BE2C (cell line): ENCODE data around the gene CDKN2B-AS1.
A peak's percentile ranks its signal among the peaks of the same experiment; 100 is the strongest.

Experiments used
- DNase-seq: peaks from one replicate; pipeline ENCODE4 v3.0.0-alpha.2; 2020
- H3K27me3 ChIP-seq: fragments of 250-450 bp; sonication (Bioruptor Pico); 2 replicates; pipeline ENCODE4 v1.5.1; 2020; ENCODE audit warnings: mild to moderate bottlenecking
- H3K36me3 ChIP-seq: fragments of 250-450 bp; sonication (Bioruptor Pico); 2 replicates; pipeline ENCODE4 v1.5.1; 2020; ENCODE audit warnings: mild to moderate bottlenecking
- H3K4me1 ChIP-seq: fragments of 250-450 bp; sonication (Bioruptor Pico); 2 replicates; pipeline ENCODE4 v1.5.1; 2020
- H3K4me3 ChIP-seq: 2 replicates; pipeline ENCODE4 v1.5.1; 2011; ENCODE audit warnings: low read depth, low read length
- H3K9me3 ChIP-seq: fragments of 250-450 bp; sonication (Bioruptor Pico); 2 replicates; pipeline ENCODE4 v1.5.1; 2020
- TF ChIP-seq, protein P1 (sequence below): IDR thresholded peaks from 2 replicates; pipeline ENCODE4 v1.5.1; 2012; ENCODE audit warnings: mild to moderate bottlenecking, low read depth, low read length

The CDKN2B-AS1 gene

GRCh38 chr9:22036866-22037626, 42.5 kb downstream of the CDKN2B-AS1 start:
- TF ChIP-seq, protein P1, sequence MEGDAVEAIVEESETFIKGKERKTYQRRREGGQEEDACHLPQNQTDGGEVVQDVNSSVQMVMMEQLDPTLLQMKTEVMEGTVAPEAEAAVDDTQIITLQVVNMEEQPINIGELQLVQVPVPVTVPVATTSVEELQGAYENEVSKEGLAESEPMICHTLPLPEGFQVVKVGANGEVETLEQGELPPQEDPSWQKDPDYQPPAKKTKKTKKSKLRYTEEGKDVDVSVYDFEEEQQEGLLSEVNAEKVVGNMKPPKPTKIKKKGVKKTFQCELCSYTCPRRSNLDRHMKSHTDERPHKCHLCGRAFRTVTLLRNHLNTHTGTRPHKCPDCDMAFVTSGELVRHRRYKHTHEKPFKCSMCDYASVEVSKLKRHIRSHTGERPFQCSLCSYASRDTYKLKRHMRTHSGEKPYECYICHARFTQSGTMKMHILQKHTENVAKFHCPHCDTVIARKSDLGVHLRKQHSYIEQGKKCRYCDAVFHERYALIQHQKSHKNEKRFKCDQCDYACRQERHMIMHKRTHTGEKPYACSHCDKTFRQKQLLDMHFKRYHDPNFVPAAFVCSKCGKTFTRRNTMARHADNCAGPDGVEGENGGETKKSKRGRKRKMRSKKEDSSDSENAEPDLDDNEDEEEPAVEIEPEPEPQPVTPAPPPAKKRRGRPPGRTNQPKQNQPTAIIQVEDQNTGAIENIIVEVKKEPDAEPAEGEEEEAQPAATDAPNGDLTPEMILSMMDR = no peak
- Histone ChIP-seq H3K4me1 (no peaks in the 10 kb centered on the region), H3K36me3 (no peaks in the 10 kb centered on the region), H3K27me3 (no peaks in the 10 kb centered on the region), H3K4me3 (no peak overlapping the region), H3K9me3 (no peaks in the 10 kb centered on the region)
- DNase-seq = no peak

GRCh38 chr9:22037954-22038690, 43.5 kb downstream of the CDKN2B-AS1 start:
- TF ChIP-seq, protein P1 = peak; percentile 56
- no peaks in the 10 kb centered on the region for H3K27me3 ChIP-seq
- H3K4me3 ChIP-seq = no peak overlapping the region
- no peaks in the 10 kb centered on the region for H3K36me3 ChIP-seq
- DNase-seq = no peak
- no peaks in the 10 kb centered on the region for H3K9me3 ChIP-seq
- no peaks in the 10 kb centered on the region for H3K4me1 ChIP-seq

- no peak for DNase-seq
- Histone ChIP-seq H3K4me3 (no peak overlapping the region), H3K9me3 (no peaks in the 10 kb centered on the region), H3K36me3 (no peaks in the 10 kb centered on the region), H3K4me1 (no peaks in the 10 kb centered on the region), H3K27me3 (no peaks in the 10 kb centered on the region)
- TF ChIP-seq, protein P1 = no peak
Measured at GRCh38 chr9:22039258-22039657, 44.7 kb downstream of the CDKN2B-AS1 start.

DNA sequence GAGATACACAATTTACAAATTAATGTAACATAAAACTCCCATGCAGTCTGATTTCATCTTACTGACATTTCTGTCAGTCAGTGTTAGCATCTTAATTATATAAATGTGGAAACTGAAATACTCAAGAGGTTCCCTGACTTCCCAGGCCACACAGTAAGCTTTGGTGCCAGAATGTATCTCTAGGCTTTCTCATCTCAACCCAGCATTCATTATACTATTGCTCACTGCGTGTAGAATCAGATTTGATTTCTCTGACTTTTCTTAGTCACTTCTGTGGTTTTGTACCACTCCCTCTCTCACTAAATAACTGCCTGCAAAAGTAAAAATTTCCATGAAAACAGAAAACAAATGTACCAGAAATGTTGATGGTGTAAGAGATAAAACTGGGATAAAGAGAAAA, 46.2 kb downstream of the CDKN2B-AS1 start:
- Histone ChIP-seq H3K4me3 (no peak overlapping the region), H3K36me3 (no peaks in the 10 kb centered on the region), H3K9me3 (no peaks in the 10 kb centered on the region), H3K27me3 (no peaks in the 10 kb centered on the region), H3K4me1 (no peaks in the 10 kb centered on the region)
- TF ChIP-seq, protein P1 = no peak
- no peak for DNase-seq

DNA sequence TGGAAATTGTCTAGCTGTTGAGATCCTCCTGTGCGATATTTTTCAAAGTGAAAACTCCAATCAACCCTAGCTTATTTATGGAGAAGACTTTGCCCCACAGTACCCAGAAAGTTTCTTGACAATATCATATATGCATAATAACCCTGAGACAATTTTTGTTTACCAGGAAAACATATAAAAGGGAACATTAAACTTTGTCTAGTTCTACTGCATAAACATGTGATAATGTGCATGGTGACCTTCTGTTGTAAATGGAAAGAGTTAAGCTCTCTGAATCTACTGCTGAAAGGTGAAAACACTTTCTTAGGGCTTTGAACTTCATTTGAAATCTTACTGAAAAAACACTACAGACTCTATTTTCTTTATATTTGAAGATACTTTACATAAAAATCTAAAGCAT, 46.8 kb downstream of the CDKN2B-AS1 start:
- no peaks in the 10 kb centered on the region for H3K4me1 ChIP-seq
- H3K36me3 ChIP-seq = no peaks in the 10 kb centered on the region
- no peaks in the 10 kb centered on the region for H3K9me3 ChIP-seq
- no peak overlapping the region for H3K4me3 ChIP-seq
- no peak for DNase-seq
- H3K27me3 ChIP-seq = no peaks in the 10 kb centered on the region
- TF ChIP-seq, protein P1 = no peak

DNA sequence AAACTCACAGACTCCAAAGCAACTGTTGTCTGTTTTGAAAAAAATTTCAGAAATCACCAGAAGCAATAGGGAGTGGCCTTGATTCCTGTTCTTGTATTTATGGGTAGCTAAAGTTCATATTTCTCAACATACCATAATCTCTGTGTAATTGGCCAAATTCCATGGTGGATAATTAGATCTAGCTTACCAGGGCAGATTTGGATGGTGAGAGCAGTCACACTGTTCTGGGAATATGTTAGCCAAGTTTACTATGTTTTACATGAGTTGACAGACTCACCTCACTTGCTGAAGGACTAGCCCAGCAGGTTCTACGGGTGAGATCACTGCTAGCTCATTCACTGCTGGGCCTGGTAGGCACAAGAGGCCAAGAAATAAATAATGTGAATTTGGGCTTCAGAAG, 47.2 kb downstream of the CDKN2B-AS1 start:
- no peak overlapping the region for H3K4me3 ChIP-seq
- TF ChIP-seq, protein P1 = no peak
- no peak for DNase-seq
- H3K9me3 ChIP-seq = no peaks in the 10 kb centered on the region
- H3K36me3 ChIP-seq = no peaks in the 10 kb centered on the region
- H3K27me3 ChIP-seq = no peaks in the 10 kb centered on the region
- no peaks in the 10 kb centered on the region for H3K4me1 ChIP-seq
